Activated CD4-positive, alpha-beta memory T cell treated with anti-CD3 and anti-CD28 coated beads, Interleukin-2, amount 10 ng/mL, durations not matched to agents 7 days and 5 days (primary cell): ENCODE results near the gene PDCD1. TPM values are rescaled to one million over a fixed set of nuclear protein-coding genes. Genes with fewer than 3 reads are reported as not detected.
"Not testable (repeated sequence)": the region's sequence is repeated elsewhere in the genome, so short reads cannot be mapped to it uniquely, and the experiment has no call there.

ENCODE experiments used
- CTCF ChIA-PET: fragments of 350-600 bp; sonication (Branson Sonifier 250); formaldehyde crosslinking; loops from one replicate; lab custom pipeline; 2021; ENCODE audit warnings: antibody characterized with exemption, inconsistent platforms; lab: Charles Lee
- POLR2A ChIA-PET: fragments of 350-600 bp; sonication (Branson Sonifier 250); formaldehyde crosslinking; loops from one replicate; lab custom pipeline; 2021; ENCODE audit warnings: antibody characterized with exemption; lab: Charles Lee
- DNase-seq: peaks from one replicate; pipeline ENCODE4 v3.0.0-alpha.2; 2020
- H3K27ac Mint-ChIP-seq: one replicate; pipeline ENCODE4 v1.8.0; 2021; ENCODE audit warnings: mild to moderate bottlenecking, mixed read lengths
- H3K27me3 Mint-ChIP-seq: one replicate; pipeline ENCODE4 v1.8.0; 2021; ENCODE audit warnings: mixed read lengths
- H3K36me3 Mint-ChIP-seq: one replicate; pipeline ENCODE4 v1.8.0; 2021; ENCODE audit warnings: low read depth, mixed read lengths
- H3K4me1 Mint-ChIP-seq: one replicate; pipeline ENCODE4 v1.8.0; 2021; ENCODE audit warnings: mixed read lengths
- H3K4me3 Mint-ChIP-seq: one replicate; pipeline ENCODE4 v1.8.0; 2021; ENCODE audit warnings: mild to moderate bottlenecking, mixed read lengths
- H3K9me3 Mint-ChIP-seq: one replicate; pipeline ENCODE4 v1.8.0; 2021; ENCODE audit warnings: mixed read lengths
- total RNA-seq, 2 experiments: library from RNA; stranded (reverse); gene quantifications; one replicate each; pipeline ENCODE4 v1.2.3, GENCODE V29; 2021

PDCD1 gene
- total RNA-seq, 2 experiments from 2014 or later, result 17.2 to 17.9 TPM

DNA sequence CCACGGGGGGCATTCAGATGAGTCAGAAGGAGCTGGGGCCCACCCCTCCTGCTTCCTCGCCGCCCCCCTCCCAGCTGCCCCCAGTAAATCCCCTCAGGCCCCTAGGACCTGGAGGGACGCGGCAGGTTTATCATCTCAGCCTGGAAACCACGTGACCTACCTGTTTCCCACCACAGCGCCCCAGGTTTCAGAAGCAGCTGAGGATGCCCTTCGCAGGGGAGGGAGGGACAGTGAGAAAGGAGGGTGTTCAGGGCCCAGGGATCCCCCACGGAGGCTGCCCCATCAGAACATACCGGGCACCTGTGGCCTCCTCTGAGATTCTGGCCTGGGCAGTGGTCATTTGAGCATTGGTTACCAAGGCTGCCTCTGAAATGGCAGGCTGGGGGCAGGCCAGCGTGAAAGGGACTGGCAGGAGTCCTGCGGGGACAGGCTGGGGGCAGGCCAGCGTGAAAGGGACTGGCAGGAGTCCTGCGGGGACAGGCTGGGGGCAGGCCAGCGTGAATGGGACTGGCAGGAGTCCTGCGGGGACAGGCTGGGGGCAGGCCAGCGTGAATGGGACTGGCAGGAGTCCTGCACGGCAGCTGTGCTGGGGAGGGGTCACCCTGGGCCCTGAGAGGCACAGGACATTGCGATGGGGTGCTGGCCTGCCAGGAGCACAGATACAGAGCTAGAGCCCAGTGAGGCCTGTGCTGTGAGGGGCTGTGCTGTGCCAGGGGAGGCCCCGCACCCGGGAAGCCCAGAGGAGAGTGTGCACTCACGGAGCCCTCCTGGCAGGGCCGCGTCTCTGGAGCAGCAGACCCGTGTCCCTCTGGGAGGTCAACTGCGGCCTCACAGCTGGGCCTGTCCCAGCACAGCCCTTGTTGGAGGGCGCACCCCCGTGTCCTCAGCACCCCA is 48.1 kb downstream of the PDCD1 start:
- ChIA-PET POLR2A (no interaction called here), CTCF (no interaction called here)
- Mint-ChIP-seq H3K36me3 (no peaks in the 10 kb centered on the region), H3K9me3 (no peaks in the 10 kb centered on the region), H3K27me3 (peaks cover 2% of the 10 kb centered on the region), H3K27ac (no peak overlapping the region), H3K4me1 (no peaks in the 10 kb centered on the region), H3K4me3 (no peak overlapping the region)
- no peak for DNase-seq

DNA sequence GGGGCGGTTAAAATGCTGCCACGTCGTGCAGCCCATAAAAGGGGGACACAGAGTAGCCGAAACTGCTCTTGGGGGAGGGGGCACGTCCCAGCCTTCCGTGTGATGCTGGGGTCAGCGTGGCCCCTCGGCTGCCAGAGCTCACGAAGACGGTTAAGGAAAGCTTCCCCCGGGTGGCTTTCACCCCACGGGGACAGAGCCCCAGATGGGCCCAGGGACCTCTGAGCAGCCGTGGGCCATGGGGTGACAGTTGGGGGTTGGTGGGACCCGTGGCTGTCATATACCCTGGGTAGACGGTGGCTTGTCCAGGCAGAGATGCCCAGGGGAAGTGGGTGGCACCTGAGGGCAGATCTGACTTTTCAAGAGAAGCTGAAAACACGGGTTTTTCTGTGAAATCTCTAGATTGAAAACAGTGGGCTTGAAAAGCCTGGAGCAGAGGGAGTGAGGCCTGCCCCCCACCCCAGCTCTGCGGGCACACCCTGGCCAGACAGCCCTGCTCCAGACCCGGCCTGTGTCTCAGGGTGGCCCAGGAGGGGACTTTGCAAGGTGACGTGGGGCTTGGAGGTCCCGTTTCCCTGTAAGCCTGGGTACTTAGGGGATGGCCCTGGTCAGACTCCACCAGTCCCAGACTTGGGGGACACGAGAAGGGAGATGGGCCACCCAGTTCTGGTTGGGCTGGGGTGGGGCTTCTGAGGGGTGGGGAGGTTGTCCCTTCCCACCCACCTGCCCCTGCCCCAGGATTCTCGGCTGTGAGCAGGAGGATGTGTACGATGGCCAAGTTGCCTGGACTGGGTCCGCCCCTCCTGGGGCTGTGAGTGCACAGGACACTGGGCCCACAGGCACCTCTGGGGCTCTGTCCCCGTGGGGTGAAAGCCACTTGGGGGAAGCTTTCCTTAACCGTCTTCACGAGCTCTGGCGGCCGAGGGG is 49.0 kb downstream of the PDCD1 start:
- ChIA-PET POLR2A (no interaction called here), CTCF (no interaction called here)
- H3K4me3 Mint-ChIP-seq, result no peak overlapping the region
- H3K27ac Mint-ChIP-seq, result no peak overlapping the region
- H3K9me3 Mint-ChIP-seq, result no peaks in the 10 kb centered on the region
- DNase-seq, result no peak
- peaks cover 4% of the 10 kb centered on the region for H3K4me1 Mint-ChIP-seq
- peaks cover 4% of the 10 kb centered on the region for H3K27me3 Mint-ChIP-seq
- no peaks in the 10 kb centered on the region for H3K36me3 Mint-ChIP-seq

DNA sequence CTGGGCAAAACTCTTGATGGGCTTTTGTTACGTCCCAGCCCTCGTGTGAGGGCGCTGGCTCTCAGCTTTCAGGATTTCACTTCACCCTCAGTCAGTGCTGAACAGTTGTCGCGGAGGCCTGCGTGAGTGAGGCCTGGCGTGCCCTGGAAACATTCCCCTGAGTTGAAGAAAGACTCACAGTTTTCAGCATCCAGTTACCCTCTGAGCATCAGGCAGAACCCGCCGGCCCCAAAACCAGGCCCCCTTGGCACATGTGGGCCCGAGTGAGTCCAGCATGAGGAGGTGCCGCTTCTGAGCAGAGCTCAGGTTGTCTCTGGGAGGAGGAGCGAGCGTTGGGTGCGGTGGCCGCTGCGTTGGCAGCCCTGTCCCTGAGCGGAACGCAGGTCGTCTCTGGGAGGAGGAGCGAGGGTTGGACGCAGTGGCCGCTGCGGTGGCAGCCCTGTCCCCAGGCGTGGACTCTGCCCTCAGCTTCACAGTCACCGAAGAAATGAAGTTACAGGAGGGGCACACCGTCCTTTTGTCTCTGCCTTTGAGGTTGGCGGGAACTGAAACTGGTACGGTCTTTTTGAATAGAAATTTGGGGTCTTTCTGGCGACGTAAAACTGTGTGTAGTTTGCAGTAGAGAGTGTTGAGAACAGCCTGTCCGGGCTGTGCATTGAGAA is 49.8 kb downstream of the PDCD1 start, which contains the start of gene NEU4:
TSS of gene NEU4 (plus strand) at position 473 of the 662 bp plus-strand sequence. CDS start 5,292 bp downstream, outside the sequence.
- no peak for DNase-seq
- Mint-ChIP-seq H3K9me3 (no peaks in the 10 kb centered on the region), H3K4me1 (peaks cover 7% of the 10 kb centered on the region), H3K27me3 (peaks cover 7% of the 10 kb centered on the region), H3K4me3 (no peak within 1 kb of the TSS), H3K27ac (no peak within 1 kb of the TSS), H3K36me3 (no peaks in the 10 kb centered on the region)
- POLR2A ChIA-PET, result no interaction called here
- CTCF ChIA-PET, result no interaction called here

DNA sequence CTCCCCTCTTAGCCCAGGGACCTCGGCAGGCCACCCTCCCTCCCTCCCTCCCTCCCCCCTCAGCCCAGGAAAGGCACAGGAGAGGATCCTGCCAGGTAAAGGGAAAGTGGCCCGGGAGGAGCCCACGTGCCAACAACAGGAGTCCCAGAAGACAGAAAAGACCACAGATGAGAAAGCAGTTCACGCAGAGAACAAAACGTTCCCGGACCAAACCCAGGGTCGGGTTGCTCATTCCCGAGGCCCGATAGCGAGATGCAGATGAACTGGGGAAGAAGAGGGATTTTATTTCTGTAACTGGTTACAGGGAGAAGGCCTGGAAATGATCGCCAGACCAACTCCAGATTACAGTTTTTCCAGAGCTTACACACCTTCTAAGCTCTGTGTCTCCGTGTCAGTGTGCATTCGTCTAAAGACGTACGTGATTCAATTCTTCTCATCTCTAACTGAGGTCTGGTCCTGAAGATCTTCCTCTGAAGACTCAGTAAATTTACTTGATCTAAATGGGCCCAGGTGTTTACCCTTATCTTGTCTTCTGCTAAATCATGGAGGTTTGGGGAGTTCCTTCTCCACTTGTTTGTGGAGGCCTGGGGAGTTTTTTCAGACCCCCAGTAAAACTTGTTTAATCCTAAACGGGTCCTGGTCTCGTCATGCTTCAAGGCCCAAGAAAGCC is 50.5 kb downstream of the PDCD1 start:
- H3K27ac Mint-ChIP-seq, result no peak overlapping the region
- peaks cover 9% of the 10 kb centered on the region for H3K4me1 Mint-ChIP-seq

DNA sequence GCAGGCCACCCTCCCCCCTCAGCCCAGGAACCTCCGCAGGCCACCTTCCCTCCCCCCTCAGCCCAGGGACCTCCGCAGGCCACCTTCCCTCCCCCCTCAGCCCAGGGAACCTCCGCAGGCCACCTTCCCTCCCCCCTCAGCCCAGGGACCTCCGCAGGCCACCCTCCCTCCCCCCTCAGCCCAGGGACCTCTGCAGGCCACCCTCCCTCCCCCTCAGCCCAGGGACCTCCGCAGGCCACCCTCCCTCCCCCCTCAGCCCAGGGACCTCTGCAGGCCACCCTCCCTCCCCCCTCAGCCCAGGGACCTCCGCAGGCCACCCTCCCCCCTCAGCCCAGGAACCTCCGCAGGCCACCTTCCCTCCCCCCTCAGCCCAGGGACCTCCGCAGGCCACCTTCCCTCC is 52.5 kb downstream of the PDCD1 start:
- not testable (repeated sequence) for H3K27me3 Mint-ChIP-seq

More for the DNA sequence above, 50.5 kb downstream of the PDCD1 start:
- H3K27me3 Mint-ChIP-seq, result peaks cover 9% of the 10 kb centered on the region
- H3K36me3 Mint-ChIP-seq, result no peaks in the 10 kb centered on the region
- no peaks in the 10 kb centered on the region for H3K9me3 Mint-ChIP-seq
- CTCF ChIA-PET, result no interaction called here
- H3K4me3 Mint-ChIP-seq, result no peak overlapping the region
- DNase-seq, result no peak
- POLR2A ChIA-PET, result no interaction called here

DNA sequence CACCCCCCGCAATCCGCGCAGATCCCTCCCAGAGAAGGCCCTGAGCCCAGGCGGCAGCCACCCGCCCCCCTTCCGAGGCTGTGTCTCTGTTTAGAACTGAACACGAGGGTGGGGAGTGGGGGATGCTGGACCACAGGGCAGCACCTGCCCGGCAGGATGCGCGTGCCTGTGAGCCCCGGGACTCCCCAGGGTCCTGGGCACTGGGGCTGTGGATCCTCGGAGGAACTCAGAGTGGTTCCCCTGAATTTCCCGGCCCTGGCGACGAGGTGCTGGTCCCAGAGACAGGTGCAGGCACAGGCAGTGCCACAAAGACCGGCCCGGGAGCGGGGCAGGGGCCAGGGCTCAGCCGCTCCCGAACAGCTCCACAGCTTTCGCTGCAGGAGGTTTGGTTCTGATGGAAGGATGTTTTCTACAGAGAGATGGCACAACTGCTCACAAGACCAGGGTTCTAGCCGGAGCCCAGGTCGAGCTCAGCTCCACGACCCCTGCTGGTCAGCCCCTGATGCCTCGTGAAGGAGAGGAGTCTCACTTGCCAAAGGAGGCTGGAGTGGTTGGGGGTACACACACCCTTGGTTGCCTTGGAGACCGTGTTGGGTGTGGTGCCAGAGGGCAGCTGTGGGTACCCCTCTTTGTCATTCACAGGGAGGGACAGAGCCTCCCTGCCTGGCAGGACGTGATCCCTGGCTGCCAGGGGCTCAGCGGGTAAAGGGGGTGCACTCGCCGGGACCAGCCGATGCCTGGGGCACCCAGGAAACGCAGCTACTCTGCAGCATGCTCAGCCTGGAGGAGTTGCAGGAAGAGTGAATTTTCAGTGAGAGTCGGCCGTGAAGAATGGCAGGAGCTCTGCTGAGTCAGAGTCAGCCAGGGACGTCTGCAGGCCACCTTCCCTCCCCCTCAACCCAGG is 54.1 kb downstream of the PDCD1 start:
- no peaks in the 10 kb centered on the region for H3K9me3 Mint-ChIP-seq
- no peaks in the 10 kb centered on the region for H3K36me3 Mint-ChIP-seq
- ChIA-PET CTCF (interaction anchor here (2.2 kb wide), 1 partner anchor 74 kb away, joined by 7 read pairs; no protein-coding TSS in a partner anchor), POLR2A (interaction anchor here (0.9 to 1.9 kb wide), 6 partner anchors 16 to 64 kb away, joined by 3 to 9 read pairs (median 3); no protein-coding TSS in a partner anchor)
- no peak overlapping the region for H3K27ac Mint-ChIP-seq
- no peak for DNase-seq
- H3K27me3 Mint-ChIP-seq, result peaks cover 10% of the 10 kb centered on the region
- H3K4me3 Mint-ChIP-seq, result peak overlapping the region; percentile 62
- H3K4me1 Mint-ChIP-seq, result peaks cover 10% of the 10 kb centered on the region

More for the DNA sequence above, 52.5 kb downstream of the PDCD1 start:
- CTCF ChIA-PET, H3K4me1 Mint-ChIP-seq, POLR2A ChIA-PET, H3K9me3 Mint-ChIP-seq, H3K4me3 Mint-ChIP-seq, DNase-seq, H3K36me3 Mint-ChIP-seq, H3K27ac Mint-ChIP-seq: not testable (repeated sequence)

DNA sequence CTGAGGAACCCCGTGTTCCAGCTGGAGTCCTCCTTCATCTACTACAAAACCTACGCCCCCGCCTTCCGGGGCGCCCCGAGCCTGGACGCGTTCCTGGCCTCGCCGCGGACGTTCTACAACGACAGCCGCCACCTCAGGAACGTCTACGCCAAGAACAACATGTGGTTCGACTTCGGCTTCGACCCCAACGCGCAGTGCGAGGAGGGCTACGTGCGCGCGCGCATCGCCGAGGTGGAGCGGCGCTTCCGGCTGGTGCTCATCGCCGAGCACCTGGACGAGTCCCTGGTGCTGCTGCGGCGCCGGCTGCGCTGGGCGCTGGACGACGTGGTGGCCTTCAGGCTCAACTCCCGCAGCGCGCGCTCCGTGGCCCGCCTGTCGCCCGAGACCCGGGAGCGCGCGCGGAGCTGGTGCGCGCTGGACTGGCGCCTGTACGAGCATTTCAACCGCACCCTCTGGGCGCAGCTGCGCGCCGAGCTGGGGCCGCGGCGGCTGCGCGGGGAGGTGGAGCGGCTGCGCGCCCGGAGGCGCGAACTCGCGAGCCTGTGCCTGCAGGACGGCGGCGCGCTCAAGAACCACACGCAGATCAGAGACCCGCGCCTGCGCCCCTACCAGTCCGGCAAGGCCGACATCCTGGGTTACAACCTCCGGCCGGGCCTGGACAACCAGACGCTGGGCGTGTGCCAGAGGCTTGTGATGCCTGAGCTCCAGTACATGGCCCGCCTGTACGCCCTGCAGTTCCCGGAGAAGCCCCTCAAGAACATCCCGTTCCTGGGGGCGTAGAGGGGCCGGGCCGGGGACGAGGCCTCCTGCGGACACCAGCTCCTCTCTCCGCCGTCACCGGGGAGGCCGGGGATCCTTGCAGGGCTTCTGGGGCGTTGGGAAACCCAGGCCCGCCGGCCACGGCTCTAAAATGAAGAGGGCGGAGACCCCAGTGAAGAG is 55.0 kb downstream of the PDCD1 start:
- Mint-ChIP-seq H3K4me3 (peak overlapping the region; percentile 62), H3K4me1 (peaks cover 10% of the 10 kb centered on the region), H3K27me3 (peaks cover 8% of the 10 kb centered on the region), H3K9me3 (no peaks in the 10 kb centered on the region), H3K36me3 (no peaks in the 10 kb centered on the region), H3K27ac (no peak overlapping the region)
- CTCF ChIA-PET, result interaction anchor here (0.9 to 2.2 kb wide), 2 partner anchors 73 to 75 kb away, joined by 3 to 7 read pairs; no protein-coding TSS in a partner anchor
- peak; percentile 60 for DNase-seq
- POLR2A ChIA-PET, result interaction anchor here (1.0 to 1.9 kb wide), 5 partner anchors 19 to 65 kb away, joined by 3 to 9 read pairs (median 3); no protein-coding TSS in a partner anchor

DNA sequence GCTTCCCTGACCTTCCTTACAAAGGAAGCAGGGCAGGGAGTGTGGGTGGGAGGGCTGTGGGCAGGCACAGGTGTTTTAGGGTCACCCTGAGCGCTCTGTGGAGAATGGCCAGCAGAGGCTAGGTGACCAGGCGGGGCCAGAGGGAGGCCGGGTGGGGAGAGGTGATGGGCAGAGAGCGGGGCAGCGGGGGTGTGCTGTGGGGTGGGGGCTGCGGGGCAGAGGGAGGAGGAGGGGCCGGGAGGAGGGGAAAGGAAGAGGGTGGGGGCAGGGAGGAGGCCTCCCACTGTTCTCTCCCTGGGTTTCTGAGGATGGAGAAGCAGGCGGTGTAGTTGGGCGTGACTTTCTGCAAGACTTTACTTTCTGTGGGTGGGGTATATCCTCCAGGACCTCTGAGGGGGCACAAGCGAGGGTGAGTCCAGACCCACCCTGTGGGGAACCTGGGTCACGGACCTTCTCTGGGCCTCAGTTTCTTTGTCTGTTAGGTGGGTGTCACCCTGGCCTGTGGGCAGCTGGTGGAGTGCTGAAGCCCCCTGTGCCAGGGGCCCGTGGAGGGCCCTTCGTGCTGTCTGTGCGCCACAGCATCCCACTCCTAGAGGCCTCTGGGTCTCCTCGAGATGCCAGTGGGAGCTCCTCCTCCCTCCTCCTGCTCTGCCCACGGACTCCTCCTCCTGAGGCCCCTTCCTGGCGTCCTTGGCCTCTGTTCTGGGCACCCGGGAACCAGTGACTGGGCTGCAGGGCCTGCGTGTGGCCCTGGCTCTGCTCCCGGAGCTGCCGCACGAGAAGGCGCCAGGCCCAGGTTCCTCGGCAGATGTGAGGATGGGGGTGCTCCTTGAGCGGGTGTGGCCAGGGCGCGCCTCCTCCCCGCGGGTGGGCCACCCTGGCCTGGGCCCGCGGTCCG is 56.0 kb downstream of the PDCD1 start:
- CTCF ChIA-PET, result interaction anchor here (2.2 kb wide), 1 partner anchor 76 kb away, joined by 7 read pairs; no protein-coding TSS in a partner anchor
- Mint-ChIP-seq H3K27ac (no peak overlapping the region), H3K4me3 (no peak overlapping the region), H3K9me3 (no peaks in the 10 kb centered on the region), H3K4me1 (peaks cover 10% of the 10 kb centered on the region), H3K36me3 (no peaks in the 10 kb centered on the region), H3K27me3 (peaks cover 8% of the 10 kb centered on the region)
- POLR2A ChIA-PET, result interaction anchor here (1.0 kb wide), 1 partner anchor 66 kb away, joined by 3 read pairs; no protein-coding TSS in a partner anchor
- no peak for DNase-seq

DNA sequence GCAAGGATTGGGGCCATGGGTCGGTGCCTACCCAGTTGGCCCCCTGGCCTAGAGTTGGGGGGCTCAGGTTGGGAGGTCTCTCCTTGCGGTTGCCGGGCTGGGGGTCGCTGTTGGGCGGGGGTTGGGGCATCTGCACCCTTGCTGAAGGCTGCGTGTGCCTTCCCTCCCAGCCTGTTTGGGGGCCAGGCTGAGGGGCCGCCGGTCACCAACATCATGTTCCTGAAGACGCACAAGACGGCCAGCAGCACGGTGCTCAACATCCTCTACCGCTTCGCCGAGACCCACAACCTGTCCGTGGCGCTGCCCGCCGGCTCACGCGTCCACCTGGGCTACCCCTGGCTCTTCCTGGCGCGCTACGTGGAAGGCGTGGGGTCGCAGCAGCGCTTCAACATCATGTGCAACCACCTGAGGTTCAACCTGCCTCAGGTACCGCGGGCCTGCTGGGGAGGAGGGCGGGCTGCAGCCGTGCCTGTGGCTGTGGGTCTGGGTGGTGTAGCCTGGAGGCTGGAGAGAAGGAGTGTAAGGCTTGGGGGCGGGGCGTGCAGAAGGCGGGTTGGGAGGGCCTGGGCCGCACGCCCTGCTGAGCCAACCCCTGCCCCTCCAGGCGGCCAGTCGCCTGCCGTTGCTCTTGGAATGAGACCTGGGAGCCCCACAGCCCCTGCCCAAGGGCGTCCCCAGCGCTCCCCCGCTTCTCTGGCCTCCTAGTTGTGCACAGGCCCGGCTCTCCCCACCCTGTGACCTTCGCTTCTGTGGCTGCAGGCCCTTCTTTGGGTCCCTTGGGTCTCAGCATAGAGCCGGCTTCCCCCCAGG is 56.9 kb downstream of the PDCD1 start:
- no peak overlapping the region for H3K27ac Mint-ChIP-seq
- no peak for DNase-seq
- H3K9me3 Mint-ChIP-seq, result no peaks in the 10 kb centered on the region
- CTCF ChIA-PET, result no interaction called here
- no peaks in the 10 kb centered on the region for H3K36me3 Mint-ChIP-seq
- H3K4me1 Mint-ChIP-seq, result peaks cover 10% of the 10 kb centered on the region
- peaks cover 8% of the 10 kb centered on the region for H3K27me3 Mint-ChIP-seq
- POLR2A ChIA-PET, result no interaction called here
- H3K4me3 Mint-ChIP-seq, result no peak overlapping the region
